Parathyroid adenoma (tissue), 2 donors: ENCODE results near the gene PITRM1.

Experiments
- H2AFZ ChIP-seq: fragments of 300-600 bp; sonication (generic); one replicate; pipeline ENCODE4 v1.7.0; 2017; ENCODE audit warnings: antibody characterized with exemption, mild to moderate bottlenecking
- H3K27ac ChIP-seq: fragments of 300-600 bp; sonication (generic); one replicate; pipeline ENCODE4 v1.7.0; 2017
- H3K27me3 ChIP-seq: fragments of 300-600 bp; sonication (generic); one replicate; pipeline ENCODE4 v1.7.0; 2017; ENCODE audit warnings: low read length; ENCODE audit not compliant: control insufficient read depth, insufficient read depth
- H3K36me3 ChIP-seq: fragments of 300-600 bp; sonication (generic); one replicate; pipeline ENCODE4 v1.7.0; 2017; ENCODE audit warnings: low read length; ENCODE audit not compliant: control insufficient read depth, insufficient read depth
- H3K4me1 ChIP-seq: fragments of 300-600 bp; sonication (generic); one replicate; pipeline ENCODE4 v1.7.0; 2017; ENCODE audit warnings: control low read depth
- H3K4me2 ChIP-seq: fragments of 300-600 bp; sonication (generic); one replicate; pipeline ENCODE4 v1.7.0; 2017; ENCODE audit warnings: low read length
- H3K4me3 ChIP-seq: fragments of 300-600 bp; sonication (generic); one replicate; pipeline ENCODE4 v1.7.0; 2017; ENCODE audit warnings: low read depth, low read length
- H3K79me2 ChIP-seq: fragments of 300-600 bp; sonication (generic); one replicate; pipeline ENCODE4 v1.7.0; 2017; ENCODE audit warnings: control low read depth
- H3K9ac ChIP-seq: fragments of 300-600 bp; sonication (generic); one replicate; pipeline ENCODE4 v1.7.0; 2017; ENCODE audit warnings: mild to moderate bottlenecking
- H3K9me3 ChIP-seq: fragments of 300-600 bp; sonication (generic); one replicate; pipeline ENCODE4 v1.7.0; 2017; ENCODE audit warnings: low read length; ENCODE audit not compliant: control insufficient read depth
- TF ChIP-seq, protein P1 (sequence below): fragments of 300-600 bp; sonication (generic); IDR thresholded peaks from one replicate; pipeline ENCODE4 v1.7.0; 2017; ENCODE audit warnings: antibody characterized with exemption, mild to moderate bottlenecking
- donor health status: primary hyperparathyroidism.

Gene PITRM1

DNA sequence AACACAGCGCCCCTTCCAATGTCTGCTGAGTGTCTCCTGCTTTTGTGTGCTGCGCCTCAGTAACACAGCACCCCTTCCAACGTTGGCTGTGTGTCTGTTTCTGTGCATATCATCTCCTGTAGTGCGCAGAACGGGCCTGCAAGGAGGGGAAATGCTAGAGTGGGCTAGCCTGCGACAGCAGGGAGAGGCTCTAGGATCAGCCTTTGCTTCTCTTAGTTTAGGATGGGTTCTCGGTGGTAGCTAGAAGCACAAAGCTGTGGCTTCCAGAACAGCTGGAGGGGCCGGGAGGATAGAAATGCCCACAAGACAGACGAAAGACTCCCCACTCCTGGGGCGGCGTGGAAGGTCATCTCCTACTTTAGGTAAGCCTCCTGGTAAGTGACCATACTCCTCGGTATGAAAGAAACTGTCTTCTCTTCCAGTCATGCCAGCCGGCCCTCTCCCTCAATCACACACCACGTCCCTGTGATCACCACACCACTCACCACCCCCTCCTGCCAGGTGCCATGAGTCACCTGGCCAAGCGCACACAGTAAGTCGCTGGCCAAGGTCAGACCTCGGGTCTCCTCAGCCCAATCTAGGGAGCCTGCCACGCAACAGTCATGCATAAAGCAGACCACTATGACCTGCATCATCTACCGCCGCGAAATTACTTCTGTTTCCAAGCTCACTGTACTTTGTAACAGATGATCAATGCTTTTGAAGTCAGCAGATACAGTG lies 4.8 kb downstream of the PITRM1 start:
- Histone ChIP-seq H3K36me3 (no peaks in the 10 kb centered on the region), H3K9ac (no peak overlapping the region), H3K4me1 (no peaks in the 10 kb centered on the region)

DNA sequence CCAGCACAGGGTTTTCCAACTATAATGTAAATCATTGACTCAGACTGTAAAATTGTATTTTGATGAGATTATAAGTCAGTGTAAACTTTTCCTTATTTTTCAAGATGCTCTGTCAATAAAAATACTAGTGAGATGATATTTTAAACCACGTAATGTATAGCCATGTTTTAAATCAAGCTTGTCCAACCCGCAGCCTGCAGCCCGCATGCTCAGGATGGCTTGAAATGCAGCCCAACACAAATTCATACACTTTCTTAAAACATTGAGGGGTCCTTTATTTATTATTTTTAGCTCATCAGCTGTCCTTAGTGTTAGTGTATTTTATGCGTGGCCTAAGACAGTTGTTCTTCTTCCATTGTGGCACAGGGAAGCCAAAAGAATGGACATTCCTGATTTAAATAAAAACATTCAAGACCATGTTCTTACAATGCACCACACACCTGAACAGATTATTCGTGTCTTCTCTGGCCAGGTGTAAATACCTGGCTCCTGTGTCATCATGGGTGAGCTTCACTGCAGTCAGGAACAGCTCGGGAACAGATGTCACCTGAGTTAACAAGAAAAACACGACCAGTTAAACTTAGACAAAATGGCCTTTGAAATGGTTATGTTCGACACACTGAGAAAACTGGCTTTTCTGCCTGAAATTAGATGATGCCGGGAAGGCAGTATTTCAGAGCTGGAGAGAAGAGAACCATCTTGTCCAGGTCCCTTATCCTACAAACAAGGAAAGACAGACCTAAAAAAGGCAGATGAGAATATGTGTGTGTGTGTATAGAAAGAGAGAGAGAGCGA lies 5.9 kb downstream of the PITRM1 start:
- H3K4me1 ChIP-seq, result no peaks in the 10 kb centered on the region
- H3K79me2 ChIP-seq, result peaks cover 3% of the 10 kb centered on the region
- no peak overlapping the region for H3K27ac ChIP-seq
- TF ChIP-seq, protein P1, sequence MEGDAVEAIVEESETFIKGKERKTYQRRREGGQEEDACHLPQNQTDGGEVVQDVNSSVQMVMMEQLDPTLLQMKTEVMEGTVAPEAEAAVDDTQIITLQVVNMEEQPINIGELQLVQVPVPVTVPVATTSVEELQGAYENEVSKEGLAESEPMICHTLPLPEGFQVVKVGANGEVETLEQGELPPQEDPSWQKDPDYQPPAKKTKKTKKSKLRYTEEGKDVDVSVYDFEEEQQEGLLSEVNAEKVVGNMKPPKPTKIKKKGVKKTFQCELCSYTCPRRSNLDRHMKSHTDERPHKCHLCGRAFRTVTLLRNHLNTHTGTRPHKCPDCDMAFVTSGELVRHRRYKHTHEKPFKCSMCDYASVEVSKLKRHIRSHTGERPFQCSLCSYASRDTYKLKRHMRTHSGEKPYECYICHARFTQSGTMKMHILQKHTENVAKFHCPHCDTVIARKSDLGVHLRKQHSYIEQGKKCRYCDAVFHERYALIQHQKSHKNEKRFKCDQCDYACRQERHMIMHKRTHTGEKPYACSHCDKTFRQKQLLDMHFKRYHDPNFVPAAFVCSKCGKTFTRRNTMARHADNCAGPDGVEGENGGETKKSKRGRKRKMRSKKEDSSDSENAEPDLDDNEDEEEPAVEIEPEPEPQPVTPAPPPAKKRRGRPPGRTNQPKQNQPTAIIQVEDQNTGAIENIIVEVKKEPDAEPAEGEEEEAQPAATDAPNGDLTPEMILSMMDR, result no peak
- H3K4me3 ChIP-seq, result no peak overlapping the region
- no peaks in the 10 kb centered on the region for H3K36me3 ChIP-seq
- no peak overlapping the region for H3K4me2 ChIP-seq
- H2AFZ ChIP-seq, result no peak overlapping the region
- H3K9ac ChIP-seq, result no peak overlapping the region
- H3K9me3 ChIP-seq, result no peaks in the 10 kb centered on the region
- H3K27me3 ChIP-seq, result no peaks in the 10 kb centered on the region

More for the DNA sequence above, 4.8 kb downstream of the PITRM1 start:
- Histone ChIP-seq H3K4me2 (no peak overlapping the region), H3K79me2 (peaks cover 3% of the 10 kb centered on the region), H3K4me3 (no peak overlapping the region), H2AFZ (no peak overlapping the region), H3K27ac (no peak overlapping the region), H3K9me3 (no peaks in the 10 kb centered on the region), H3K27me3 (no peaks in the 10 kb centered on the region)
- TF ChIP-seq, protein P1, result no peak

DNA sequence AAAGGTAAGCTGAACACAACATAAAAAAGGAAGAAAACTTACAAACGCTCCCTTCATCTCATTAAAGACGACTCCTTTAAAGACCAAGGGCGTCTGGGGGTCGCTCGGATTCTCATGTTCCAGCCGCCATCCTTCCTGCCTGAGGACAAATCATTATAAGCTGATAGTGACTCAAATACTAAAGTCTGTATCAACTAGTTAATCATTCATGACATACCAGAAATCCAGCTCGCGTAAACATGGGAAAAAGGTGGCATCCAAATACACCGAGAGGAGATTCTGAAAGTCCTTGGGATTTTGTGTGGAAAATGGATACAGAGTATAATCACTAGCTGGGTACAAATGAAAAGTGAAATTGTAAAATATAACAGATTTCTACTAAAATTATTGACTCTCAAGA lies 7.4 kb downstream of the PITRM1 start:
- Histone ChIP-seq H3K27ac (no peak overlapping the region), H3K36me3 (no peaks in the 10 kb centered on the region), H3K79me2 (no peaks in the 10 kb centered on the region), H3K27me3 (no peaks in the 10 kb centered on the region), H3K9ac (no peak overlapping the region), H3K9me3 (no peaks in the 10 kb centered on the region), H2AFZ (no peak overlapping the region), H3K4me2 (no peak overlapping the region), H3K4me1 (no peaks in the 10 kb centered on the region), H3K4me3 (no peak overlapping the region)
- TF ChIP-seq, protein P1, result no peak

DNA sequence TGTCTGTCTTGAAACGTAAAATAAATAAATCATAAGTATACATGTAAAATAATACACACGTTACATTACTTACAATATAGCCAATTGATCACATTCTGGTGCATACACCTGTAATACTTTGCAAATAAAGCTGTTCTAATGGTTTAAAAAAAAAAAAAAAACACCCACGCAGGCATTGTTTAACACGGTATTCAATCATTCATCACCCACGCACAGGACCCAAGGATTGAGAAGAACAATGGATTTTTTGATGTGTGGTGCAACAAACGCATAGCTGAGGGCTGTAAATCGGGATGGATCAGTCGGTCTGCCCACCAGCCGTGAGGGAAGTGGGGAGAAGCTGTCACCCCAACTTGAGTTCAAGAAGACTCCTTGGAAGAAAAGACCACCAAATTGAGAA lies 8.7 kb downstream of the PITRM1 start:
- Histone ChIP-seq H3K36me3 (no peaks in the 10 kb centered on the region), H3K4me3 (no peak overlapping the region), H3K4me1 (no peaks in the 10 kb centered on the region), H3K9me3 (no peaks in the 10 kb centered on the region), H3K27ac (no peak overlapping the region), H3K79me2 (no peaks in the 10 kb centered on the region), H3K27me3 (no peaks in the 10 kb centered on the region), H3K9ac (no peak overlapping the region), H3K4me2 (no peak overlapping the region), H2AFZ (no peak overlapping the region)
- TF ChIP-seq, protein P1, result no peak
